K562 (cell line): ENCODE measurements around the gene PAPSS2. TPM values are rescaled to one million over a fixed set of nuclear protein-coding genes. Genes with fewer than 3 reads are reported as not detected.

ENCODE experiments used
- DPF2 ChIP-seq: fragments of 450-650 bp; IDR thresholded peaks from 2 replicates; pipeline ENCODE4 v1.6.1; 2016
- KLF10 ChIP-seq: fragments of 250-450 bp; sonication (Bioruptor Pico); IDR thresholded peaks from 2 replicates; pipeline ENCODE4 v1.6.1; 2021; ENCODE audit warnings: matching md5 sums
- SETDB1 ChIP-seq: IDR thresholded peaks from one replicate; pipeline ENCODE4 v1.6.1; 2012; ENCODE audit warnings: low read length, control low read depth, inconsistent platforms
- ZNF318 ChIP-seq, 2 experiments: fragments of 450-650 bp; IDR thresholded peaks; 2 replicates each; pipeline ENCODE4 v1.6.1; 2016; ENCODE audit warnings: mild to moderate bottlenecking in 2 of 2, borderline replicate concordance in 1 of 2, low read depth in 1 of 2, moderate library complexity in 1 of 2
- polyA plus RNA-seq, 8 experiments: library from polyadenylated mRNA; depleted of rRNA in 4 of 8; stranded (reverse) in 5 of 8; unstranded in 3 of 8; fragments of >200 nt; fragmentation: Nextera tagmentation in 2 of 8; fragmentation: Illumina TruSeq in 1 of 8; extraction: Ambion mirVana in 2 of 8; extraction: Trizol in 1 of 8; gene quantifications; 2 replicates each; pipeline versions ENCODE4 v1.2.1 to v1.2.3, GENCODE V29; 2011 to 2014; ENCODE audit warnings: inconsistent platforms in 1 of 8, missing spikeins in 1 of 8
- total RNA-seq, 7 experiments: library from RNA; depleted of rRNA in 6 of 7; stranded (reverse); fragments of >200 nt in 6 of 7; fragmentation: Illumina TruSeq in 2 of 7; extraction: Trizol in 2 of 7; gene quantifications; 2 replicates each; pipeline versions ENCODE4 v1.2.1 to v1.2.3, GENCODE V29; 2011 to 2021; ENCODE audit warnings: low replicate concordance in 1 of 7
- TF ChIP-seq, protein P1 (sequence below): sonication (generic); IDR thresholded peaks from 2 replicates; pipeline ENCODE4 v1.6.1; 2016
- TF ChIP-seq, protein P2 (sequence below): fragments of 200-800 bp; sonication (Bioruptor generic); IDR thresholded peaks from 2 replicates; pipeline ENCODE4 v1.6.1; 2017; ENCODE audit warnings: missing genetic modification characterization, missing compliant biosample characterization

PAPSS2 gene
- total and polyA plus RNA-seq, 9 of the 15 experiments (the other 6 are each of a cell fraction or from before 2014, with no cell fraction given): 0.01 to 0.29 TPM; not detected in 7

GRCh38 chr10:87763086-87763861 lies 103.6 kb downstream of the PAPSS2 start (continued):
- no peak for TF ChIP-seq ZNF318 (IDR thresholded peaks at IDR 0.05; ENCODE audit: borderline replicate concordance in 1 of 2, low read depth in 1 of 2)
- no peak for TF ChIP-seq SETDB1
- 0 out of 2 replicates have a peak, but pooled peaks have one; percentile 13 for TF ChIP-seq DPF2
- no peak for TF ChIP-seq KLF10
- TF ChIP-seq, protein P1, sequence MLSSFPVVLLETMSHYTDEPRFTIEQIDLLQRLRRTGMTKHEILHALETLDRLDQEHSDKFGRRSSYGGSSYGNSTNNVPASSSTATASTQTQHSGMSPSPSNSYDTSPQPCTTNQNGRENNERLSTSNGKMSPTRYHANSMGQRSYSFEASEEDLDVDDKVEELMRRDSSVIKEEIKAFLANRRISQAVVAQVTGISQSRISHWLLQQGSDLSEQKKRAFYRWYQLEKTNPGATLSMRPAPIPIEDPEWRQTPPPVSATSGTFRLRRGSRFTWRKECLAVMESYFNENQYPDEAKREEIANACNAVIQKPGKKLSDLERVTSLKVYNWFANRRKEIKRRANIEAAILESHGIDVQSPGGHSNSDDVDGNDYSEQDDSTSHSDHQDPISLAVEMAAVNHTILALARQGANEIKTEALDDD: peak; percentile 33; the same call in 1 of the 2 replicates
- TF ChIP-seq, protein P2, sequence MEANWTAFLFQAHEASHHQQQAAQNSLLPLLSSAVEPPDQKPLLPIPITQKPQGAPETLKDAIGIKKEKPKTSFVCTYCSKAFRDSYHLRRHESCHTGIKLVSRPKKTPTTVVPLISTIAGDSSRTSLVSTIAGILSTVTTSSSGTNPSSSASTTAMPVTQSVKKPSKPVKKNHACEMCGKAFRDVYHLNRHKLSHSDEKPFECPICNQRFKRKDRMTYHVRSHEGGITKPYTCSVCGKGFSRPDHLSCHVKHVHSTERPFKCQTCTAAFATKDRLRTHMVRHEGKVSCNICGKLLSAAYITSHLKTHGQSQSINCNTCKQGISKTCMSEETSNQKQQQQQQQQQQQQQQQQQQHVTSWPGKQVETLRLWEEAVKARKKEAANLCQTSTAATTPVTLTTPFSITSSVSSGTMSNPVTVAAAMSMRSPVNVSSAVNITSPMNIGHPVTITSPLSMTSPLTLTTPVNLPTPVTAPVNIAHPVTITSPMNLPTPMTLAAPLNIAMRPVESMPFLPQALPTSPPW (CRISPR knock-in tag): peak; percentile 36; the same call in 1 of the 2 replicates
